ENCODE measurements around the gene CACNB4. TPM values are rescaled to one million over a fixed set of nuclear protein-coding genes. Genes with fewer than 3 reads are reported as not detected.

The CACNB4 gene
- total RNA-seq, 2 experiments from 2014 or later: 0.14 to 0.20 TPM

DNA sequence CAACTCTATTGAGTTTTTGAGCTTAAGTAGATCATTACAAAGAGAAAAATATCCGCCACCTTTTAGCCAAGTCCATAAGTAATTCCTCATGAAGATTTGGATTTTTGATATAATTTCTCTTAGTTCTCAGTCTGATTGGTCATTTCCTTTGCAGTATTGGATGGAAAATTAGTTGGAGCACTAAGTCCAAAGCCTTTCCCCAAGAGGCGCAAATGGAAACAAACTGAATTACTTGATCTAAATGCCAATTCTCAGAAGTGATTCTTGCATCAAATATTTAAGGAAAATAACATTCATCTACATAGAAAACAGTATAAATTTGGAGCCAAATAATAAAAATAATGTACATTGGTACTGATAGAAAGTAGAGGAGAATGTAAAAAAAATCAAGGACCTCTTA is 115.6 kb downstream of the CACNB4 start:
- Histone ChIP-seq H3K9me3 (ENCODE audit: control insufficient read depth in 1 of 2, insufficient read depth in 1 of 2, low read length in 2 of 2) (no peaks in the 10 kb centered on the region), H3K4me3 (ENCODE audit: low read length) (no peak overlapping the region), H3K27me3 (ENCODE audit: control insufficient read depth in 1 of 2, insufficient read depth in 2 of 2, low read length in 2 of 2) (no peaks in the 10 kb centered on the region), H3K4me1 (ENCODE audit: insufficient read depth, low read length) (no peaks in the 10 kb centered on the region), H3K27ac (ENCODE audit: low read depth in 1 of 2, low read length in 2 of 2) (no peak overlapping the region), H3K36me3 (ENCODE audit: insufficient read depth, low read length) (no peaks in the 10 kb centered on the region)
- H3K9me3 Mint-ChIP-seq: no peaks in the 10 kb centered on the region
- ChIA-PET CTCF (interaction anchor here (0.9 kb wide), 1 partner anchor 12 kb away, joined by 3 read pairs; no protein-coding TSS in a partner anchor), POLR2A (no interaction called here)
- DNase-seq (no peak), ATAC-seq (ENCODE audit: poor library complexity) (no peak)
- no peak overlapping the region for H3K4me3 Mint-ChIP-seq
- no peaks in the 10 kb centered on the region for H3K36me3 Mint-ChIP-seq (ENCODE audit: low read depth)
- H3K4me1 Mint-ChIP-seq (ENCODE audit: low read depth): no peaks in the 10 kb centered on the region
- intact Hi-C loops (cut with DNase I, micrococcal nuclease): no loop called here
- TF ChIP-seq CTCF (IDR thresholded peaks at IDR 0.05): no peak
- H3K27me3 Mint-ChIP-seq: peaks cover 5% of the 10 kb centered on the region
- H3K27ac Mint-ChIP-seq: no peak overlapping the region

DNA sequence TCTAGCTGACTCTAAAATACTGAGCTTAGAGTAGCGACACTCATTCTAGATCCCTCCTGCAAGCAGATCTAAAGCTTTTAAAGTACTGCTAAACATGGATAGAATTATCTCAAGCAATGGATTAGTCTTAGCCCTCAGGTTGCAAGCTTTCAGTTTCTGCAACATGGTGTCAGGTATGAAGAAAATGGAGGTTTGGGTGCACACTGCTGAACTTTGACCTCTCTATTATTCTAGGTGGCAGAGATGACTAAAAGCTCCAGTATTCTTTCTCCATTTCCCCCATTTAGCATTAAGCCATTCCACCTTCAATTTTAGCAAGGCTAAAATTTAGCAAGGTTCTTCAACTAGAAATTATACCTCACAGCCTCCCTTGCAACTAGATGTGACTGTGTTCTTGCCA is 117.0 kb downstream of the CACNB4 start:
- Histone ChIP-seq H3K4me3 (ENCODE audit: low read length) (no peak overlapping the region), H3K27me3 (ENCODE audit: control insufficient read depth in 1 of 2, insufficient read depth in 2 of 2, low read length in 2 of 2) (no peaks in the 10 kb centered on the region), H3K9me3 (ENCODE audit: control insufficient read depth in 1 of 2, insufficient read depth in 1 of 2, low read length in 2 of 2) (no peaks in the 10 kb centered on the region), H3K27ac (ENCODE audit: low read depth in 1 of 2, low read length in 2 of 2) (no peak overlapping the region), H3K36me3 (ENCODE audit: insufficient read depth, low read length) (no peaks in the 10 kb centered on the region), H3K4me1 (ENCODE audit: insufficient read depth, low read length) (no peaks in the 10 kb centered on the region)
- Mint-ChIP-seq H3K27ac (no peak overlapping the region), H3K4me3 (no peak overlapping the region), H3K4me1 (ENCODE audit: low read depth) (no peaks in the 10 kb centered on the region), H3K27me3 (peaks cover 5% of the 10 kb centered on the region), H3K9me3 (no peaks in the 10 kb centered on the region), H3K36me3 (ENCODE audit: low read depth) (no peaks in the 10 kb centered on the region)
- ChIA-PET CTCF (interaction anchor here (1.3 kb wide), 1 partner anchor 11 kb away, joined by 3 read pairs; no protein-coding TSS in a partner anchor), POLR2A (no interaction called here)
- no peak for TF ChIP-seq CTCF (IDR thresholded peaks at IDR 0.05)
- DNase-seq (no peak), ATAC-seq (ENCODE audit: poor library complexity) (no peak)
- intact Hi-C loops (cut with DNase I, micrococcal nuclease): no loop called here

DNA sequence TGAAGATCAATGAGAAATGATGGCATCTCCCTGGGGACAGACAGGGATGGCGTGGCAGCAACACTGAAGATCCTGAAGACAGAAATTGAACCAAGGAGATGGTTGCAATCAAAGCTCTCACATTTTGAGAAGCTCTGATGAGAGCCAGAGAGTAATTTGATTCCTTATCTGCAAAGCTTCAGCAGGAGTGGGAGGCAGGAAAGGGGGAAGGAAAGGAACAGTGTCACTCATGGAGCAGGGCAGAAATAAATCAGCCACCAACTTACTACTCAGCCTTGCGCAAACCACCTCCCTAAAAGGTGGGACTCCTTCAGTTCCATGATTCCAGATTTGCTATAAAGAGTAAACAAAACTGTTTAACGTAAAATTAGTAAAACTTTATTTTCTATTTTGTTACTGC is 119.2 kb downstream of the CACNB4 start:
- Histone ChIP-seq H3K4me3 (ENCODE audit: low read length) (no peak overlapping the region), H3K27me3 (ENCODE audit: control insufficient read depth in 1 of 2, insufficient read depth in 2 of 2, low read length in 2 of 2) (no peaks in the 10 kb centered on the region), H3K4me1 (ENCODE audit: insufficient read depth, low read length) (no peaks in the 10 kb centered on the region), H3K27ac (ENCODE audit: low read depth in 1 of 2, low read length in 2 of 2) (no peak overlapping the region), H3K36me3 (ENCODE audit: insufficient read depth, low read length) (no peaks in the 10 kb centered on the region), H3K9me3 (ENCODE audit: control insufficient read depth in 1 of 2, insufficient read depth in 1 of 2, low read length in 2 of 2) (no peaks in the 10 kb centered on the region)
- no peaks in the 10 kb centered on the region for H3K4me1 Mint-ChIP-seq (ENCODE audit: low read depth)
- no peak overlapping the region for H3K27ac Mint-ChIP-seq
- DNase-seq: no peak
- POLR2A ChIA-PET: no interaction called here
- intact Hi-C loops (cut with DNase I, micrococcal nuclease): no loop called here
- peaks cover 5% of the 10 kb centered on the region for H3K27me3 Mint-ChIP-seq
- no peaks in the 10 kb centered on the region for H3K36me3 Mint-ChIP-seq (ENCODE audit: low read depth)
- no peaks in the 10 kb centered on the region for H3K9me3 Mint-ChIP-seq
- no peak for ATAC-seq (ENCODE audit: poor library complexity)
- TF ChIP-seq CTCF (IDR thresholded peaks at IDR 0.05): no peak
- H3K4me3 Mint-ChIP-seq: no peak overlapping the region
- CTCF ChIA-PET: interaction anchor here (1.2 kb wide), 1 partner anchor 20 kb away, joined by 3 read pairs; no protein-coding TSS in a partner anchor

Measured in CD4-positive, alpha-beta T cell (primary cell).